ENCODE measurements around the gene GGCX.
"Not testable (repeated sequence)": the region's sequence is repeated elsewhere in the genome, so short reads cannot be mapped to it uniquely, and the experiment has no call there.

DNA sequence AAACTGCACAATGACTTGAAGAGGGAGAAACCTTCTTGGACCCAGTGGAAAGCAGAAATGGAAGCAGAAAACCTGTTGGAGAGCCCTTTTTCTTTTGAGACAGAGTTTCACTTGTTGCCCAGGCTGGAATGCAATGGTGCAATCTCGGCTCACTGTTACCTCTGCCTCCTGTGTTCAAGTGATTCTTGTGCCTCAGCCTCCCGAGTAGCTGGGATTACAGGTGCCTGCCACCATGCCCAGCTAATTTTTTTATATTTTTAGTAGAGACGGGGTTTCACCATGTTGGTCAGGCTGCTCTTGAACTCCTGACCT is 42.8 kb upstream of the GGCX start:
- TF ChIP-seq MIXL1 (CRISPR knock-in tag; IDR thresholded peaks at IDR 0.05); CREB1 (IDR thresholded peaks at IDR 0.05); CREB1 (CRISPR knock-in tag; IDR thresholded peaks at IDR 0.05): not testable (repeated sequence)
- TF ChIP-seq, protein P1, sequence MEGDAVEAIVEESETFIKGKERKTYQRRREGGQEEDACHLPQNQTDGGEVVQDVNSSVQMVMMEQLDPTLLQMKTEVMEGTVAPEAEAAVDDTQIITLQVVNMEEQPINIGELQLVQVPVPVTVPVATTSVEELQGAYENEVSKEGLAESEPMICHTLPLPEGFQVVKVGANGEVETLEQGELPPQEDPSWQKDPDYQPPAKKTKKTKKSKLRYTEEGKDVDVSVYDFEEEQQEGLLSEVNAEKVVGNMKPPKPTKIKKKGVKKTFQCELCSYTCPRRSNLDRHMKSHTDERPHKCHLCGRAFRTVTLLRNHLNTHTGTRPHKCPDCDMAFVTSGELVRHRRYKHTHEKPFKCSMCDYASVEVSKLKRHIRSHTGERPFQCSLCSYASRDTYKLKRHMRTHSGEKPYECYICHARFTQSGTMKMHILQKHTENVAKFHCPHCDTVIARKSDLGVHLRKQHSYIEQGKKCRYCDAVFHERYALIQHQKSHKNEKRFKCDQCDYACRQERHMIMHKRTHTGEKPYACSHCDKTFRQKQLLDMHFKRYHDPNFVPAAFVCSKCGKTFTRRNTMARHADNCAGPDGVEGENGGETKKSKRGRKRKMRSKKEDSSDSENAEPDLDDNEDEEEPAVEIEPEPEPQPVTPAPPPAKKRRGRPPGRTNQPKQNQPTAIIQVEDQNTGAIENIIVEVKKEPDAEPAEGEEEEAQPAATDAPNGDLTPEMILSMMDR (CRISPR knock-in tag; IDR thresholded peaks at IDR 0.05): not testable (repeated sequence)

Measured in HepG2 (cell line).